CD8-positive, alpha-beta memory T cell (primary cell): ENCODE results near the gene RBMS3. TPM values are rescaled to one million over a fixed set of nuclear protein-coding genes. Genes with fewer than 3 reads are reported as not detected.

Experiments used
- CTCF ChIA-PET: fragments of 350-600 bp; sonication (Branson Sonifier 250); formaldehyde crosslinking; loops from one replicate; lab custom pipeline; 2021; ENCODE audit warnings: antibody characterized with exemption; lab: Charles Lee
- POLR2A ChIA-PET: fragments of 350-600 bp; sonication (Branson Sonifier 250); formaldehyde crosslinking; loops from one replicate; lab custom pipeline; 2021; ENCODE audit warnings: antibody characterized with exemption; lab: Charles Lee
- DNase-seq, 5 donors: peaks; one replicate each; pipeline versions ENCODE4 v3.0.0 to v3.0.0-alpha.2; 2020 to 2022; ENCODE audit warnings: mixed read lengths in 1 of 5
- H3K27ac ChIP-seq: one replicate; pipeline ENCODE4 v1.7.0; 2013; ENCODE audit warnings: low read depth, mild to moderate bottlenecking, low read length, moderate library complexity
- H3K27me3 ChIP-seq: 2 replicates; pipeline ENCODE4 v1.7.0; 2013; ENCODE audit warnings: low read length, mild to moderate bottlenecking; ENCODE audit not compliant: insufficient read depth, poor library complexity, severe bottlenecking
- H3K36me3 ChIP-seq: 2 replicates; pipeline ENCODE4 v1.7.0; 2013; ENCODE audit warnings: mild to moderate bottlenecking, low read length, moderate library complexity; ENCODE audit not compliant: insufficient read depth
- H3K4me1 ChIP-seq: 2 replicates; pipeline ENCODE4 v1.7.0; 2013; ENCODE audit warnings: mild to moderate bottlenecking, low read length, moderate library complexity; ENCODE audit not compliant: insufficient read depth
- H3K4me3 ChIP-seq: 2 replicates; pipeline ENCODE4 v1.7.0; 2013; ENCODE audit warnings: mild to moderate bottlenecking, low read length
- H3K9me3 ChIP-seq: 2 replicates; pipeline ENCODE4 v1.7.0; 2013; ENCODE audit warnings: mild to moderate bottlenecking, low read length
- H3K27ac Mint-ChIP-seq, 8 donors: one replicate each; pipeline ENCODE4 v1.8.0; 2020 to 2021; ENCODE audit warnings: mixed read lengths in 8 of 8, mild to moderate bottlenecking in 6 of 8, inconsistent platforms in 3 of 8, moderate library complexity in 3 of 8
- H3K27me3 Mint-ChIP-seq, 2 donors: one replicate each; pipeline ENCODE4 v1.8.0; 2020 to 2021; ENCODE audit warnings: mixed read lengths in 2 of 2, mild to moderate bottlenecking in 1 of 2, moderate library complexity in 1 of 2
- H3K36me3 Mint-ChIP-seq, 3 donors: one replicate each; pipeline ENCODE4 v1.8.0; 2020 to 2021; ENCODE audit warnings: mixed read lengths in 3 of 3, inconsistent platforms in 1 of 3, mild to moderate bottlenecking in 1 of 3
- H3K4me1 Mint-ChIP-seq, 3 donors: one replicate each; pipeline ENCODE4 v1.8.0; 2020 to 2021; ENCODE audit warnings: mixed read lengths in 3 of 3, inconsistent platforms in 1 of 3, mild to moderate bottlenecking in 1 of 3
- H3K4me3 Mint-ChIP-seq, 7 donors: one replicate each; pipeline ENCODE4 v1.8.0; 2020 to 2021; ENCODE audit warnings: mixed read lengths in 7 of 7, mild to moderate bottlenecking in 6 of 7, moderate library complexity in 4 of 7, inconsistent platforms in 2 of 7
- H3K9me3 Mint-ChIP-seq, 5 donors: one replicate each; pipeline ENCODE4 v1.8.0; 2020 to 2022; ENCODE audit warnings: mixed read lengths in 5 of 5, mild to moderate bottlenecking in 3 of 5, moderate library complexity in 2 of 5, inconsistent platforms in 1 of 5
- polyA plus RNA-seq: library from polyadenylated mRNA; unstranded; fragments of 300-500 nt; fragmentation: Illumina TruSeq; gene quantifications from one replicate; pipeline ENCODE4 v1.2.3, GENCODE V29; 2021
- total RNA-seq, 2 experiments: library from RNA; stranded (reverse); gene quantifications; one replicate each; pipeline ENCODE4 v1.2.3, GENCODE V29; 2021

The RBMS3 gene
- total and polyA plus RNA-seq, 3 experiments from 2014 or later, result 0.21 to 0.33 (median 0.22) TPM

DNA sequence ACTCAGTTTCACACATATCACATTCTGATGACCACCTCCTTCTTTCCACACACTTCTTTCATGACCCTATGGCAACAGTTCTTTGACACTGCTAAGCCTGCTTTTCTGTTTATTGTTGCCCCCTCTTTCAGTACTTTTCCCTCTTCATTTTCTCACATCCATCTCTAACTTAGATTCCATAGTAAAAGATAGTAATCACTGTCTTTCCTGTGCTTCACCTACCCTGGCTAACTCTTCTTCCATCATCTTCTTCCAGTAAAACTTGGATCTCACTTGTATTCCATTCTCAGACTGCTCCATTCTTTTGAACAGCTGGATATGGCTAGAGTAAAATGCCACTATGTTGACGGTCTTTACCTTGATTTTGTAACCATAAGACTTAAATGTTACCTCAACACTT lies 692.9 kb downstream of the RBMS3 start:
- ChIA-PET POLR2A (no interaction called here), CTCF (no interaction called here)
- Histone ChIP-seq H3K36me3 (no peaks in the 10 kb centered on the region), H3K27me3 (no peaks in the 10 kb centered on the region), H3K4me1 (no peaks in the 10 kb centered on the region), H3K27ac (no peak overlapping the region), H3K4me3 (no peak overlapping the region), H3K9me3 (no peaks in the 10 kb centered on the region)
- Mint-ChIP-seq H3K27ac (no peak overlapping the region), H3K4me1 (no peaks in the 10 kb centered on the region), H3K36me3 (no peaks in the 10 kb centered on the region), H3K9me3 (peaks cover 0 to 2% (median 0%) of the 10 kb centered on the region in 5 donors), H3K4me3 (no peak overlapping the region), H3K27me3 (peaks cover 0 to 18% of the 10 kb centered on the region in 2 donors)
- no peak for DNase-seq

DNA sequence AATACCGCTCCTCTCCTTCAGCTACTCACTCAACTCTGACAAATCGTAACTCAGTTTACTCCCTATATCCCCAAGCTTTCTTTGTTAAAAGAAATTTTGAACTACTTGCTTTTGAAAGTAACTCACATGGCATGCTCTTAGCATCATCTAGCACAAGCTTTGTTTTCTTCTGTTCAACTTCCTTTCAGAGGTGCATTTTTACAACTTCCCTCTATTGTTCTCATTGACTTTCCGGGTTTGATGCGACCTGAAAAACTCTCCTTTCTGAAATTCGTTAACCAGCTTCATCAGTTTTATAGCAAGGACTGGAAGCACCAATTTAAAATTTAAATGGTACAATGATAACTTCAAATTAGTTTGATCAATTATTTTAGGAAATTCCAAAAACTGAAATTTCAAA lies 696.0 kb downstream of the RBMS3 start:
- Histone ChIP-seq H3K27me3 (no peaks in the 10 kb centered on the region), H3K9me3 (no peaks in the 10 kb centered on the region), H3K27ac (no peak overlapping the region), H3K4me3 (no peak overlapping the region), H3K4me1 (no peaks in the 10 kb centered on the region), H3K36me3 (no peaks in the 10 kb centered on the region)
- H3K4me1 Mint-ChIP-seq, result no peaks in the 10 kb centered on the region
- ChIA-PET POLR2A (no interaction called here), CTCF (no interaction called here)
- no peak overlapping the region for H3K4me3 Mint-ChIP-seq
- no peak overlapping the region for H3K27ac Mint-ChIP-seq
- H3K27me3 Mint-ChIP-seq, result peaks cover 3 to 16% of the 10 kb centered on the region in 2 donors
- no peaks in the 10 kb centered on the region for H3K36me3 Mint-ChIP-seq
- DNase-seq, result no peak
- H3K9me3 Mint-ChIP-seq, result peaks cover 0 to 3% (median 0%) of the 10 kb centered on the region in 5 donors

DNA sequence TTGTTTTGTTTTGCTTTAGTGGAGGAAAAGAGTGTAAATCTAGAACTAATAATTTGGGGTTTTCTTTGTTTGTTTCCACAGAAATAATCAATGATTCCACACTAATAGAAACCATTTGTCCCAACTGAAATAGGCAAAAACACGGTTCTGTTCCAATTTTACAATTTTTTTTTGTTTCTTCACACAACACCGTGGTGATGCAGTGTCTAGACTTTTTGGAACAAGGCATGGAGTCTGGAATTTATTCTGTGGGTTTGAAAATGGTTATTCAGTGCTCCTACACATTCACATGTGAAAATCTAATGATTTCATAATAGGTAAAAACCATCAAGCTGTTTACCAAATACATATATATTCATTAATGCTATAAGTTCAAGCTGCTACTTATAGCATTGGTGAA lies 696.5 kb downstream of the RBMS3 start:
- no peak overlapping the region for H3K27ac Mint-ChIP-seq
- no peaks in the 10 kb centered on the region for H3K4me1 Mint-ChIP-seq
- H3K4me3 ChIP-seq, result no peak overlapping the region
- H3K27me3 ChIP-seq, result no peaks in the 10 kb centered on the region
- peaks cover 0 to 6% (median 2%) of the 10 kb centered on the region in 5 donors for H3K9me3 Mint-ChIP-seq
- peaks cover 3 to 16% of the 10 kb centered on the region in 2 donors for H3K27me3 Mint-ChIP-seq
- no peaks in the 10 kb centered on the region for H3K36me3 Mint-ChIP-seq
- no peak for DNase-seq
- no peak overlapping the region for H3K27ac ChIP-seq
- H3K4me1 ChIP-seq, result no peaks in the 10 kb centered on the region
- no peaks in the 10 kb centered on the region for H3K9me3 ChIP-seq
- ChIA-PET POLR2A (no interaction called here), CTCF (no interaction called here)
- no peak overlapping the region for H3K4me3 Mint-ChIP-seq
- no peaks in the 10 kb centered on the region for H3K36me3 ChIP-seq

DNA sequence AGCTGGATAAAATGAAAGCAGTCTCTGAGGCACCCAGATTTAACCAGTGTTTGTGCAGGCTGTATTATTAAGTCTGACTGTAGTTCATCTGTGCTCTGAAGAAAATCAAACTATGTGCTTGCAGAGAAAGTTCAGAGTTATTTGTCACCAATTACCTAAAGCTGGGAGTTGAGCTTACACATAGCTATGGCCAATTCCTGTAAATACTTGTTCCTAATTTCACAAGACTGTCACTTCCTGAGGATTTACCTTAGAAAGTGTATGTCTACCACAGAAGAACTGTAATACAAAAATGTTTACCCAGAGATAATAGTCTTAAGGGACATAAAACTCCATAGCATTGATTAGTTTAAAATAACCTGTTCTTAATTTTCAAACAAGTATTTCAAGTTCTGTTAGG lies 697.2 kb downstream of the RBMS3 start:
- ChIA-PET POLR2A (no interaction called here), CTCF (no interaction called here)
- Histone ChIP-seq H3K27ac (no peak overlapping the region), H3K27me3 (no peaks in the 10 kb centered on the region), H3K36me3 (no peaks in the 10 kb centered on the region), H3K4me3 (no peak overlapping the region), H3K4me1 (no peaks in the 10 kb centered on the region), H3K9me3 (no peaks in the 10 kb centered on the region)
- Mint-ChIP-seq H3K4me3 (no peak overlapping the region), H3K36me3 (no peaks in the 10 kb centered on the region), H3K27ac (no peak overlapping the region), H3K9me3 (peaks cover 0 to 8% (median 5%) of the 10 kb centered on the region in 5 donors), H3K27me3 (peaks cover 3 to 21% of the 10 kb centered on the region in 2 donors), H3K4me1 (no peaks in the 10 kb centered on the region)
- no peak for DNase-seq

DNA sequence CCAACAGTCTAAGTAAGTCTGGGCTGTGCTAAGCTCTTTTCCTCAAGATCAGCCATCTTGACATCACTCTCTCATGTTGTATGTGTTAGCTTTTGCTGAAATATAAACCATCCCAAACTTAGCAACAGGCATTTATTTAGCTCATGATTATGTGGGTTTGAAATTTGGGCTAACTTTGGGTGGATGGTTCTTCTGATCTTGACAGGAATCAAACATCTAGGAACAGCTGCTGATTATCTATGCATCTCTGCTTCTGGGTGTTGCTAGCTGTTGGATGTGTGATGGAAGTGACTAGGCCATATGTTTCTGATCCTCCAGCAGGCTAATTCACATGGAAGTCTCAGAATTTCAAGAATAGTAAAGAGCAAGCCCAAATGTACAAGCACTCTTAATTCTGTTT lies 710.3 kb downstream of the RBMS3 start:
- H3K4me1 Mint-ChIP-seq, result no peaks in the 10 kb centered on the region
- no peak for DNase-seq
- Histone ChIP-seq H3K36me3 (no peaks in the 10 kb centered on the region), H3K4me3 (no peak overlapping the region), H3K27me3 (no peaks in the 10 kb centered on the region), H3K27ac (no peak overlapping the region), H3K9me3 (no peaks in the 10 kb centered on the region), H3K4me1 (no peaks in the 10 kb centered on the region)
- H3K27ac Mint-ChIP-seq, result no peak overlapping the region
- peaks cover 4 to 30% of the 10 kb centered on the region in 2 donors for H3K27me3 Mint-ChIP-seq
- no peak overlapping the region for H3K4me3 Mint-ChIP-seq
- POLR2A ChIA-PET, result no interaction called here
- CTCF ChIA-PET, result no interaction called here
- H3K36me3 Mint-ChIP-seq, result peaks cover 0 to 2% (median 0%) of the 10 kb centered on the region in 3 donors
- H3K9me3 Mint-ChIP-seq, result peaks cover 0 to 4% (median 0%) of the 10 kb centered on the region in 5 donors

DNA sequence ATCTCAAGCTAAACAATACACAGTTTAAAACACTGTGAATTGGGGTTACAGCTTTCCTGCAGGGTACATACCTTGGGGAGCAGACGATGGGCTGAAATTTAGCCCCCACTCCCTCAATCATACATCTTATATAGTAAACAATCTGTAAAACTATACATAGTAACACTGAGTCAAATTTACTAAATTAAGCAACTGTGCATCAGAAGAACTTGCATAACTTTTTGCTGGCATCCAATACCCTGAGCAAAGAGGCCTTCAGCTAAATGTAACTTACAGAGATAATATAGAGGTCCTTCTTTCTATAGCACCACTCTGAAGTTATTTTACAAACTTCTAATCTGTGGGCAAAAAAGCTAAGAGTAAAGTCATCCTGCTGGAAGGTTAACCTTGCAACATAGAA lies 721.9 kb downstream of the RBMS3 start:
- no peak for DNase-seq
- Histone ChIP-seq H3K27ac (no peak overlapping the region), H3K4me1 (no peaks in the 10 kb centered on the region), H3K36me3 (no peaks in the 10 kb centered on the region), H3K27me3 (no peaks in the 10 kb centered on the region), H3K4me3 (no peak overlapping the region), H3K9me3 (no peaks in the 10 kb centered on the region)
- ChIA-PET POLR2A (no interaction called here), CTCF (interaction anchor here (1.4 kb wide), 1 partner anchor 10 kb away, joined by 5 read pairs; no protein-coding TSS in a partner anchor)
- no peak overlapping the region for H3K27ac Mint-ChIP-seq
- H3K4me1 Mint-ChIP-seq, result no peaks in the 10 kb centered on the region
- H3K36me3 Mint-ChIP-seq, result no peaks in the 10 kb centered on the region
- peaks cover 0 to 3% (median 0%) of the 10 kb centered on the region in 5 donors for H3K9me3 Mint-ChIP-seq
- peaks cover 0 to 7% of the 10 kb centered on the region in 2 donors for H3K27me3 Mint-ChIP-seq
- no peak overlapping the region for H3K4me3 Mint-ChIP-seq

DNA sequence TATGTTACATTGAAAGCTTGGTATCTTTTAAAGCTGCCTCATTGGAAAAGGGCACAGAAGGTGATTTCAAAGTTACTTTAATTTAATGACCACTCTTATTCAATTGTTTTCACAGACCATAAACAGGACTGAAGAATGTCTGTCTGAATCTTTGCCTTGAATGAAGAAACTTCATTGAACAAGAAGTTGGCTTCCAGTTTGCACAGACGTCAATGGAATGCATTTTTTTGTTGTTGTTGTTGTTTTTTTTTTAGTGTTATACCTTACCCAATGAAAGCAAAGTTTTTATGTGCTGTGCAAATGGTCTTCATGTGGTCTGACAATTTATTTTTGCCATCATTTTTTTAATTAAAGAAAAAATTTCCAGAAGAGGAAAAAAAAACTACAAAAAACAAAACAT lies 722.9 kb downstream of the RBMS3 start:
- Histone ChIP-seq H3K27ac (no peak overlapping the region), H3K27me3 (no peaks in the 10 kb centered on the region), H3K4me1 (no peaks in the 10 kb centered on the region), H3K36me3 (no peaks in the 10 kb centered on the region), H3K4me3 (no peak overlapping the region), H3K9me3 (no peaks in the 10 kb centered on the region)
- Mint-ChIP-seq H3K27ac (no peak overlapping the region), H3K36me3 (no peaks in the 10 kb centered on the region), H3K4me3 (no peak overlapping the region), H3K9me3 (peaks cover 0 to 3% (median 0%) of the 10 kb centered on the region in 5 donors), H3K27me3 (peaks cover 0 to 7% of the 10 kb centered on the region in 2 donors), H3K4me1 (no peaks in the 10 kb centered on the region)
- ChIA-PET CTCF (interaction anchor here (1.4 kb wide), 1 partner anchor 9 kb away, joined by 5 read pairs; no protein-coding TSS in a partner anchor), POLR2A (no interaction called here)
- DNase-seq, result no peak

DNA sequence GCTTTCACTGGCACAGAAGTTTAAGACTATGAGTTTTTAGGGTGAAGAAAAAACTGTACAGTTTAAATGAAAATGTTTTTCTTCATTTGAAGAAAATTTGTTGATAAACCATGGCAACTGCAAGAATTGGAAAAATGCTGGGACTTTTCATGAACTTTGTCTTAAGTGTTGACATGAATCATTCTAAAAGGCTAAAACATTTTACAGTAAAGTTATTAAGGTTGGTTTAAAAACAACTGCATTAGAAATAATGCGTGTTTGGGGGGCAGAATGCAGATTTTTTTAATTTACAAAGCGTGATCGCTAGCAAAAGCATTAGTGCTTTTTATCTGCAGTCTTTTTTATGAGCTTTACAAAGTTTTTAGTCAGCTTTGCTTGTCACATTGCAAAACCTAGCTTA lies 723.6 kb downstream of the RBMS3 start:
- Histone ChIP-seq H3K9me3 (no peaks in the 10 kb centered on the region), H3K4me1 (no peaks in the 10 kb centered on the region), H3K27ac (no peak overlapping the region), H3K4me3 (no peak overlapping the region), H3K36me3 (no peaks in the 10 kb centered on the region), H3K27me3 (no peaks in the 10 kb centered on the region)
- no peak for DNase-seq
- peaks cover 0 to 7% of the 10 kb centered on the region in 2 donors for H3K27me3 Mint-ChIP-seq
- no peak overlapping the region for H3K4me3 Mint-ChIP-seq
- H3K36me3 Mint-ChIP-seq, result no peaks in the 10 kb centered on the region
- H3K27ac Mint-ChIP-seq, result no peak overlapping the region
- POLR2A ChIA-PET, result no interaction called here
- H3K9me3 Mint-ChIP-seq, result no peaks in the 10 kb centered on the region
- H3K4me1 Mint-ChIP-seq, result no peaks in the 10 kb centered on the region
- CTCF ChIA-PET, result no interaction called here
